ENCODE data around the gene EPS8L2. TPM values are rescaled to one million over a fixed set of nuclear protein-coding genes. Genes with fewer than 3 reads are reported as not detected.
"Not testable (repeated sequence)": the region's sequence is repeated elsewhere in the genome, so short reads cannot be mapped to it uniquely, and the experiment has no call there.

Gene EPS8L2
- total RNA-seq, 2 donors from 2014 or later, result 23.6 to 34.6 TPM

DNA sequence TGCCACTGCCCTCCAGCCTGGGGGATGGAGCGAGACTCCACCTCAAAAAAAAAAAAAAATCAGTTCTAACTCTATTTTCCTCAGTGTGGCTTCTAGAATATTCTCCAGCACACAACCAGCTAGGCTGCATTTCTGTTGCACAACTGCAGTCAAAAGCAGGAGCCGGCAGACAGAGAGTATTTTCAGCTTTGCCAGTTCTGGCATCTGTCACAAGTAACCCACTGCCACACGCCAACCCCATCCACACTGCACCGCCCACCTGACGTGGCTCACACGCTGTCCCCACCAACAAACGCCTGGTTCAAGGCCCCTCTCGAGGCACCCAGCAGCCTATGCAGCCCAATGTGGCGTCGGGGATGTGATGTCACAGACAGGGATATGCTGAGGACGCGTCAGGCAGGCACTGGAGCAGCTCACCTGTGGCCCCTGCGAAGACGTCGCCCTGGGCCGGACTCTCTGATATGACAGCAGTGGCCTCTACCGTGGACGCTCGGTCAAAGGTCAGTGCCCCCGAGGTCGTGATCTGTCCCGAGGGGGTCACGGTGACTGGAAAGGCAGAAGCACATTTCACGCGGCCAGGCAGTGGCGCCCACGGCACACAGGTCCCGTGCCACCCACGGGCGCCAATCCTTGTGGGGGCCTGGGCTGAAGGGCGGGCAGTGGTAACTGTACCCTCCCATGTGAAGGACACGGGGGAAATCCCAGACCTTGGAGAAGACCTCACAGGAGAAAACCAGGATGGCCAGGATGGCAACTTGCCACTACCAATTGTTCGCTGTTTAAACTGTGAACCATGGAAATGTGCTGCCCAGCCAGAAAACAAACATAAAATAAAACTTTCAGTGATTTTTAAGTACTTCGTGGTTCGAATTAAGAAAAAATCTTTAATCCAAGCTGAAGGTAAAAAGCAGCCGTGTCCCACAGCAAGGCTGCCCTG lies 26.5 kb upstream of the EPS8L2 start:
- Mint-ChIP-seq H3K36me3 (ENCODE audit: low read depth) (peaks cover 86% of the 10 kb centered on the region), H3K4me1 (peaks cover 4% of the 10 kb centered on the region), H3K27ac (no peak overlapping the region), H3K9me3 (no peaks in the 10 kb centered on the region), H3K4me3 (no peak overlapping the region), H3K27me3 (no peaks in the 10 kb centered on the region)
- no peak for ATAC-seq (replicated peaks)

- H3K9me3 Mint-ChIP-seq, result no peaks in the 10 kb centered on the region
- H3K27ac Mint-ChIP-seq, result no peak overlapping the region
- peaks cover 88% of the 10 kb centered on the region for H3K36me3 Mint-ChIP-seq (ENCODE audit: low read depth)
- no peaks in the 10 kb centered on the region for H3K27me3 Mint-ChIP-seq
- H3K4me1 Mint-ChIP-seq, result peaks cover 4% of the 10 kb centered on the region
- no peak overlapping the region for H3K4me3 Mint-ChIP-seq
- no peak for ATAC-seq (replicated peaks)
Measured at GRCh38 chr11:680476-680875, 25.6 kb upstream of the EPS8L2 start.

GRCh38 chr11:680970-681369 lies 25.1 kb upstream of the EPS8L2 start:
- peaks cover 91% of the 10 kb centered on the region for H3K36me3 Mint-ChIP-seq (ENCODE audit: low read depth)

GRCh38 chr11:686451-687243 lies 19.4 kb upstream of the EPS8L2 start:
- no peak for ATAC-seq (replicated peaks)
- peaks cover 90% of the 10 kb centered on the region for H3K36me3 Mint-ChIP-seq (ENCODE audit: low read depth)
- H3K4me1 Mint-ChIP-seq, result peaks cover 6% of the 10 kb centered on the region
- H3K9me3 Mint-ChIP-seq, result no peaks in the 10 kb centered on the region
- peak overlapping the region; percentile 48 for H3K27ac Mint-ChIP-seq
- no peaks in the 10 kb centered on the region for H3K27me3 Mint-ChIP-seq
- H3K4me3 Mint-ChIP-seq, result no peak overlapping the region

More at GRCh38 chr11:680970-681369, 25.1 kb upstream of the EPS8L2 start:
- Mint-ChIP-seq H3K4me1 (peaks cover 4% of the 10 kb centered on the region), H3K27me3 (no peaks in the 10 kb centered on the region), H3K27ac (no peak overlapping the region), H3K4me3 (no peak overlapping the region), H3K9me3 (no peaks in the 10 kb centered on the region)
- ATAC-seq (replicated peaks), result no peak

GRCh38 chr11:687751-688150 lies 18.3 kb upstream of the EPS8L2 start:
- Mint-ChIP-seq H3K27me3 (no peaks in the 10 kb centered on the region), H3K36me3 (ENCODE audit: low read depth) (peaks cover 85% of the 10 kb centered on the region), H3K9me3 (no peaks in the 10 kb centered on the region), H3K27ac (no peak overlapping the region), H3K4me3 (no peak overlapping the region), H3K4me1 (peaks cover 12% of the 10 kb centered on the region)
- no peak for ATAC-seq (replicated peaks)

- no peaks in the 10 kb centered on the region for H3K9me3 Mint-ChIP-seq
- no peak for ATAC-seq (replicated peaks)
- no peak overlapping the region for H3K4me3 Mint-ChIP-seq
- no peaks in the 10 kb centered on the region for H3K27me3 Mint-ChIP-seq
- peaks cover 83% of the 10 kb centered on the region for H3K36me3 Mint-ChIP-seq (ENCODE audit: low read depth)
- peaks cover 20% of the 10 kb centered on the region for H3K4me1 Mint-ChIP-seq
- no peak overlapping the region for H3K27ac Mint-ChIP-seq
Measured at GRCh38 chr11:688681-689080, 17.4 kb upstream of the EPS8L2 start.

DNA sequence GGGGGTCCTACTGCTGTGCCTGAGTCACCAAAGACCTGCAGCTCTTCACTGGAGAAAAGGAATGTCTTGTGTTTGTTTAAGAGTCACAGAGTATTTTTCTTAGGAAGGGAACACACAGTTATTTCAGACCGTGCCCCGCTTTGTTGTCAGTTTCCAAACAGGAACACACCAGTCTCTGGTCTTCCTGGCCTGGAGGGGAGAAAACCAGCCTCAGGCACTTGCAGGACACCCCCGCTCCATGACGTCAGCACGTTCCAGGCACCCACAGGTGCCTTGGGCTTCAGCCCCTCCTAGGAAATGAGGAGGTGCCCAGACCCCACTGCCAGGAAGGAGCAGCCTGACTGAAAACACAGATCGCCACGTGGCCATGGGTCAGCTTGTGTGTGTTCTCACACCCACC lies 16.4 kb upstream of the EPS8L2 start:
- Mint-ChIP-seq H3K27ac (no peak overlapping the region), H3K4me1 (peaks cover 20% of the 10 kb centered on the region), H3K27me3 (no peaks in the 10 kb centered on the region), H3K9me3 (no peaks in the 10 kb centered on the region), H3K36me3 (ENCODE audit: low read depth) (peaks cover 76% of the 10 kb centered on the region), H3K4me3 (no peak overlapping the region)
- ATAC-seq (replicated peaks), result no peak

DNA sequence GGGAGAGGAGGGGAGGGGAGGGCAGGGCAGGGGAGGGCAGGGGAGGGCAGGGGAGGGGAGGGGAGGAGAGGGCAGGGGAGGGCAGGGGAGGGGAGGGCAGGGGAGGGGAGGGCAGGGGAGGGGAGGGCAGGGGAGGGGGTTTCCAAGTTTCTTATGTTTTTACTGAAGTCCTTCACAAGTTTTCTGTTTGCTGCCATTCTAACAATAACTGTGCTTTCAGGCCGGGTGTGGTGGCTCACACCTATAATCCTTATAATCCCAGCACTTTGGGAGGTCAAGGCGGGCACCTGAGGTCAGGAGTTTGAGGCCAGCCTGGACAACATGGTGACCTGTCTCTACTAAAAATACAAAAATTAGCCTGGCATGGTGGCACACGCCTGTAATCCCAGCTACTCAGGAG lies 15.8 kb upstream of the EPS8L2 start:
- ATAC-seq (replicated peaks); H3K27ac Mint-ChIP-seq: not testable (repeated sequence)

DNA sequence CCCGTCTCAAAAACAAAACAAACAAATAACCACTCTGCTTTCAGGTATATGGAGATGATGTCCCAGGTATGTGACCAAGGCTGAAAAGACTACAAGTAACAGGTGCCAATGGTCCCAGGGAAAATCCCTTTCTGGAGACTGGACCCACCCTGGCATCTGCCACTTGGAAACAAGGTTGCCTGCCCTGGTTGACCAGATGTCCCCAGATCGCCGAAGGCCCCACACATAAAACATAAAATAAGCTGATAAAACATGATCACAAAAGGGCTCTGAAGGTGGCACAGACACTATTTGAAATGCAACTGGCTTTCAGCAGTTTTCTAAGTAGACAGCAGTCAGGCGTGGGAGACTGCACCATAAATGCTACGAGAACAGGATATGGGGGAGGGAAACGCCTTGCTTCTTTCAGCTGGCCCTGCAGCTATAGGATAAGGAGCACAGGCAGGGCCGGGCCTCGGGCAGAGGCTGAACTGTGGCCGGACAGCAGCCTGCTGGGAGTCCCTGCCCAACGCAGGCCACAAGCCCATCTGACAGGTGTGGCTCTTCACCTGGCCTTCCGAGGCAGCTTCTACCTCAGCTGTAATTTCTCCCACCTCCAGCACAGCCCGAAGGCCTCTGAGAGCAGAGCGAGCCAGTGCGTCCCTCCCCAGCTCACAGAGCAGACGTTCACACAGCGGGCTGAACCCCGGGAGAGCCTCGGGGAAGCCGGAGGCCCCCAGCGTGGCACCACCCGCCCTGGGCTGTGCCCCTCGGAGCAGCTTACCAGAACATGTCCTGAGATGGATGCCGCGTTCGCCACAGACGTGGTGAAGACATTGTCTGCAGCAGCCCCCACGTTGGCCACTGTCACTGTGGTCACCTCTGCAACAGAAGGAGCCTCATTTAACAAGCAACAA lies 15.0 kb upstream of the EPS8L2 start:
- H3K27me3 Mint-ChIP-seq, result no peaks in the 10 kb centered on the region
- no peaks in the 10 kb centered on the region for H3K9me3 Mint-ChIP-seq
- peak overlapping the region; percentile 48 for H3K27ac Mint-ChIP-seq
- H3K36me3 Mint-ChIP-seq (ENCODE audit: low read depth), result peaks cover 64% of the 10 kb centered on the region
- peaks cover 20% of the 10 kb centered on the region for H3K4me1 Mint-ChIP-seq
- ATAC-seq (replicated peaks), result no peak
- peak overlapping the region; percentile 89 for H3K4me3 Mint-ChIP-seq

More for the DNA sequence above, 15.8 kb upstream of the EPS8L2 start:
- peak overlapping the region; percentile 33 for H3K4me3 Mint-ChIP-seq
- peaks cover 71% of the 10 kb centered on the region for H3K36me3 Mint-ChIP-seq (ENCODE audit: low read depth)
- not testable (repeated sequence) for H3K9me3 Mint-ChIP-seq, H3K27me3 Mint-ChIP-seq
- H3K4me1 Mint-ChIP-seq, result peaks cover 20% of the 10 kb centered on the region

GRCh38 chr11:691710-692590 lies 14.1 kb upstream of the EPS8L2 start:
- ATAC-seq (replicated peaks), result no peak
- Mint-ChIP-seq H3K4me1 (peaks cover 20% of the 10 kb centered on the region), H3K27ac (peak overlapping the region; percentile 37), H3K36me3 (ENCODE audit: low read depth) (peaks cover 54% of the 10 kb centered on the region), H3K9me3 (no peaks in the 10 kb centered on the region), H3K27me3 (no peaks in the 10 kb centered on the region), H3K4me3 (peak overlapping the region; percentile 89)

- H3K27ac Mint-ChIP-seq, result peak overlapping the region; percentile 92
- H3K4me3 Mint-ChIP-seq, result peak overlapping the region; percentile 89
- H3K36me3 Mint-ChIP-seq (ENCODE audit: low read depth), result peaks cover 44% of the 10 kb centered on the region
- H3K4me1 Mint-ChIP-seq, result peaks cover 26% of the 10 kb centered on the region
- H3K9me3 Mint-ChIP-seq, result no peaks in the 10 kb centered on the region
- H3K27me3 Mint-ChIP-seq, result no peaks in the 10 kb centered on the region
- ATAC-seq (replicated peaks), result no peak
Measured at GRCh38 chr11:692824-693414, 13.1 kb upstream of the EPS8L2 start.

DNA sequence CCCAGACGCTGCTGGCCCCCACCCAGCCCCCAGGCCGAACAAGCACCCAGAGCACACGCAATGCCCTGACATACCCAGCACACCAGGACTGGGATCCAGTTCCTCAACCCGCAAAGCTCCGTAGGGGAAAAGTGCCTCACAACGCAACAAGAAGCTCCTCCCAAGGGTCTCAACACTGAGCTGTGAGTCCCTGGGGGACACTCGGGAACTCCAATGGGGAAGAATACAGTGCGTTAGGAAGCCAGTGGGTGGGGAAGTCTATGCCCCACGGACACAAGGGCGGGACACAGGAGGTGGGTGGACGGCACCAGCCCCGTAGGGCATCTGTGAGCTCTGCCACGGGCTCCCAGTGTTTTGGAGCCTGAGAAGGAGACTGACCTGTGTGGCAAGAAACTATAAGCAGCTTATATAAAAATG lies 12.6 kb upstream of the EPS8L2 start:
- Mint-ChIP-seq H3K4me3 (peak overlapping the region; percentile 89), H3K4me1 (peaks cover 26% of the 10 kb centered on the region), H3K36me3 (ENCODE audit: low read depth) (peaks cover 39% of the 10 kb centered on the region), H3K27me3 (no peaks in the 10 kb centered on the region), H3K9me3 (no peaks in the 10 kb centered on the region), H3K27ac (peak overlapping the region; percentile 92)
- ATAC-seq (replicated peaks), result no peak
